COR-L47 (cell line): ENCODE data around the gene KLHL29.

Experiments used
- DNase-seq: peaks from one replicate; lab custom pipeline; 2025; lab: John Stamatoyannopoulos, UW

The KLHL29 gene

GRCh38 chr2:23550553-23550952 lies 165.6 kb downstream of the KLHL29 start:
- DNase-seq, result no peak

- no peak for DNase-seq
Observed at GRCh38 chr2:23551875-23552274, 166.9 kb downstream of the KLHL29 start.

GRCh38 chr2:23553561-23553960 lies 168.6 kb downstream of the KLHL29 start:
- DNase-seq, result no peak

GRCh38 chr2:23554054-23554697 lies 169.2 kb downstream of the KLHL29 start:
- DNase-seq, result peak; percentile 46

- no peak for DNase-seq
Observed at GRCh38 chr2:23555944-23556343, 171.0 kb downstream of the KLHL29 start.

GRCh38 chr2:23556929-23557328 lies 171.9 kb downstream of the KLHL29 start:
- DNase-seq, result peak; percentile 99

- no peak for DNase-seq
Observed at GRCh38 chr2:23557455-23557854, 172.5 kb downstream of the KLHL29 start.

GRCh38 chr2:23559561-23560239 lies 174.7 kb downstream of the KLHL29 start:
- DNase-seq, result no peak

- DNase-seq, result no peak
Observed at GRCh38 chr2:23561088-23561487, 176.1 kb downstream of the KLHL29 start.

GRCh38 chr2:23561544-23561943 lies 176.6 kb downstream of the KLHL29 start:
- no peak for DNase-seq

GRCh38 chr2:23562143-23562542 lies 177.2 kb downstream of the KLHL29 start:
- no peak for DNase-seq

GRCh38 chr2:23563151-23563550 lies 178.2 kb downstream of the KLHL29 start:
- DNase-seq, result no peak

GRCh38 chr2:23563673-23564614 lies 179.0 kb downstream of the KLHL29 start:
- no peak for DNase-seq

- DNase-seq, result no peak
Observed at GRCh38 chr2:23564615-23564960, 179.6 kb downstream of the KLHL29 start.

- DNase-seq, result no peak
Observed at GRCh38 chr2:23565374-23565773, 180.4 kb downstream of the KLHL29 start.

GRCh38 chr2:23565814-23566213 lies 180.8 kb downstream of the KLHL29 start:
- no peak for DNase-seq

GRCh38 chr2:23566241-23567142 lies 181.5 kb downstream of the KLHL29 start:
- DNase-seq, result peak; percentile 21

GRCh38 chr2:23567161-23567756 lies 182.3 kb downstream of the KLHL29 start:
- DNase-seq, result no peak

- no peak for DNase-seq
Observed at GRCh38 chr2:23568211-23568610, 183.2 kb downstream of the KLHL29 start.

GRCh38 chr2:23568626-23569190 lies 183.7 kb downstream of the KLHL29 start:
- no peak for DNase-seq

GRCh38 chr2:23569761-23570365 lies 184.9 kb downstream of the KLHL29 start:
- no peak for DNase-seq
